ENCODE data around the gene RTBDN.
A peak's percentile ranks its signal among the peaks of the same experiment; 100 is the strongest.

The RTBDN gene

DNA sequence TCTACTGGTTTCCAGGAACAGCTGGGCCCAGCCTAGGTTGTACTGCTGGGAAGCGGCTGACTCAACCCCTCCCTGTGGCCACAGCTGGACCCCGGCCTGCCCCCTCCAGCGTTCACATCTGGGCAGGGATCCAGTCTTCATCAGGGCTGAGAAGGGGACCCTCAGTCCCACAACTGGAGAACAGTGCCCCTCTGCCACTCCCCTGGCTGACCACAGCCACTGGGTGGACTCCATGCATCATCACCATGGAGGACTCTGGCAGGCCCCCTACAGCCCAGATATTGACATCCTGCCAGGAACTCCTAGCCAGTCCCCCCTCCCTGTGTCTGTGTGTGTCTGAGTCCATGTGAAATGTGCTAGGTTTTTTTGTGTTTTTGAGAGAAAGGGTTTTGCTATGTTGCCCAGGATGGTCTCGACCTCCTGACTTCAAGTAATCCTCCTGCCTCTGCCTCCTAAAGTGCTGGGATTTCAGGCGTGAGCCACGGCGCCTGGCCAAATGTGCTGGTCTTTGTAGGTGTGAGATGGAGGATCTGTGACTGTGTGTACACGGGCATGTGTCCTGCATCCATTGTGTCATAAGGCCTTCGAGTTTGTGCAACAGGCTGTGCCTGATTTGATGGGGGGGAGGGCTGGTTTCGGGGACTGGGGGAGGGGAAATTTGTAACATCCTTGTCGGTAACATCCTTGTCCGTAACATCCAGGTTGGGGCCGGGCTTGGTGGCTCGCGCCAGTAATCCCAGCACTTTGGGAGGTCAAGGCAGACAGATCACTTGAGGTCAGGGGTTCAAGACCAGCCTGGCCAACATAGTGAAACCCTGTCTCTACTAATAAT lies 55.0 kb downstream of the RTBDN start:
- peak; percentile 23 to 52 (median 40) for DNase-seq

DNA sequence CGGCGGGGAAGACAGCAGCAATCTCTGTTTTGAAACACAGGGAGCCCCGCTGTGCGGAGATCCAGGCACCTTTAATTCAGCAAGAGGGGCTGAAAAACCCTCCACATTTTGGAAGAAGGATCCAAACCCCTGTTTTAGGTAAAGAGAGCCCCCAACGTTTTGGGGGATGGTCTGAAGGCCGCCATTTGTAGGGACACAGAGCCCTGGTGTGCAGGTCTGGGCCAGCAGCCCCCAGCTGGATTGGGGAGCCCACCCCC lies 55.5 kb downstream of the RTBDN start:
- no peak for DNase-seq

DNA sequence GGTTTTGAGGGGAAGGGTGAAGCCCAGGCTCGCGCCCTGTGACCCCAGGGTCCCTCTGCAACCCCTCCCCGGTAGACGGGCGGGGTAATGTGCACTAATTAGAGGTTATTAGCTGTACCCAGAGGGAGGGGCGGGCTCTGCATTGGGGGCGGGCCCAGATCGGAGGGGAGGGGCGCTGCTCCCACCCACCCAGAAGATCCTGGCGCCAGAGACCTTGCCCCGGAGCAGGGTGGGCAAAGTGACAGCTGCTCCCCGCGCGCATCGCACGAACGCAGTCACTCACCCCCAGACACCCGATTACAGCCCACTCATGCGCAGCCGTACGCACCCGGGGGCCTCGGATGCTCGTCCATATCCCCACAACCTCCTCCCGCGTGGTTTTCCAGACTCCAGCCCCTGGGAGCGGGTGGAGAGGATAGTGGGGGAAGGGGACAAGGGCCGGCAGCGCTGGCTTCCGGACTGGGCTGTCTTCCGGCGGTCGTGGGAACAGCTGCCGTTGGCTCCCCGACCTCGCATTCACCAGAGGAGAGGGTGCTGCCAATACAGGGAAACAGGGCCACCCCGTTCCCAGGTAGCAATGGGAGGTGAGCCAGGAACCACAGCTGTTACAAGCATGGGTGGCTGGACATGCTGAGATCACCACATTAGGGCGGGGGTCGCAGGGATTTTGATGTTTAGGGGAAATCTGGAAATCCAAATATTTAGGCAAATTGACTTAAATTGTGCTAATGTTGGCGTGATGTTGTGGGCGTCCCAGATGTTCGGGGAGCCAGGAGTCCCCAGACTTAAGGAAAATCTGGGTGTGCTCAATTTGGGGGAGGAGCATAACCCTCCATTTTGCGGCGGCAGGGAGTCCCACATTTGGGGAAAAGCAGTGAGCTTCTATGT lies 56.1 kb downstream of the RTBDN start:
- DNase-seq: peak; percentile 73 to 86 (median 79)

DNA sequence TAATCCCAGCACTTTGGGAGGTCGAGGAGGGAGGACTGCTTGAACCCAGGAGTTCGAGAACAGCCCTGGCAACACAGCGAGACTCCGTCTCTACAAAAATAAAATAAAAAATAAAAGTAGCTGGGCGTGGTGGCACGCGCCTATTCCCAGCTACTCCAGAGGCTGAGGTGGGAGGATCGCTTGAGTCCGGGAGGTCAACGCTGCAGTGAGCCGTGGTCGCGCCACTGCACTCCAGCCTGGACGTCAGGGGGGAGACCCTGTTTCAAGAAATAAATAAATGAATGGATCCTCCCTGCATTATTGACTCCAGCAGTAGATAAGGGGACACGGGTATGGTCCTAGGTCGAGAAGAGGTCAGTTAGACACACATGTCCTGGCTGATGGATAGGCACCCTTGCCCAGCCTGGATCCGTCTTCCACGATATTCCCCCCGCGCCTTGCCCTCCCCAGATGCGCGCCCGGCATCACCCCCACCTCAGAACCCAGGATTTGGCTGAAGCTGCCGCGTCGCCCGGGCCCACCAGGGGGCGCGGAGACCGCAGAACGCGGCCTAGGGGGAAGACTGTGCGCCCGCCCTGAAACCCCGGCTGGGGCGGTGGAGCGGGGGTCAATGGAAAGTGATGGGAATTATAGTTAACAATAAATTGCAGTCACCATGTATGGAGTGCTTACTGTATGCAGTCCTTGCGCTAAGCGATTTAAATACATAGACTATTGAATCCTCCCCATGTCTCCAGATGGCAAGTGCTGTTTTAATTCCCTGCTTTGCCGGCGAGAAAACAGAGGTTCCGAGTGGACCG lies 57.0 kb downstream of the RTBDN start:
- DNase-seq: peak; percentile 82 to 94 (median 90)

Measured in suppressor macrophage (primary cell).